Progenitor cell of endocrine pancreas (in vitro differentiated cells): ENCODE data around the gene PTPRH. TPM values are rescaled to one million over a fixed set of nuclear protein-coding genes. Genes with fewer than 3 reads are reported as not detected.
A peak's percentile ranks its signal among the peaks of the same experiment; 100 is the strongest.

Source experiments
- DNase-seq: peaks from one replicate; pipeline ENCODE4 v3.0.0; 2021; ENCODE audit warnings: low spot score; ENCODE audit not compliant: unreplicated experiment
- H3K27ac Mint-ChIP-seq: 2 replicates; pipeline ENCODE4 v1.8.0; 2021; ENCODE audit warnings: mild to moderate bottlenecking, moderate library complexity, mixed read lengths
- H3K27me3 Mint-ChIP-seq: 2 replicates; pipeline ENCODE4 v1.8.0; 2021; ENCODE audit warnings: mixed read lengths
- H3K36me3 Mint-ChIP-seq: 2 replicates; pipeline ENCODE4 v1.8.0; 2022; ENCODE audit warnings: mixed read lengths; ENCODE audit not compliant: insufficient read depth
- H3K4me1 Mint-ChIP-seq: 2 replicates; pipeline ENCODE4 v1.8.0; 2021; ENCODE audit warnings: low read depth, mixed read lengths
- H3K4me3 Mint-ChIP-seq: 2 replicates; pipeline ENCODE4 v1.8.0; 2021; ENCODE audit warnings: low read depth, mild to moderate bottlenecking, moderate library complexity, mixed read lengths
- H3K9me3 Mint-ChIP-seq: 2 replicates; pipeline ENCODE4 v1.8.0; 2021; ENCODE audit warnings: low read depth, mixed read lengths
- total RNA-seq: library from RNA; stranded (reverse); gene quantifications from 2 replicates; pipeline ENCODE4 v1.2.1, GENCODE V29; 2021
- TF ChIP-seq, protein P1 (sequence below): fragments of 200-600 bp; sonication (generic); IDR thresholded peaks from one replicate; pipeline ENCODE4 v1.5.0; 2021; ENCODE audit warnings: antibody characterized with exemption, mild to moderate bottlenecking; ENCODE audit not compliant: unreplicated experiment

PTPRH gene
- total RNA-seq, 1 donor from 2014 or later: 0.43 TPM

DNA sequence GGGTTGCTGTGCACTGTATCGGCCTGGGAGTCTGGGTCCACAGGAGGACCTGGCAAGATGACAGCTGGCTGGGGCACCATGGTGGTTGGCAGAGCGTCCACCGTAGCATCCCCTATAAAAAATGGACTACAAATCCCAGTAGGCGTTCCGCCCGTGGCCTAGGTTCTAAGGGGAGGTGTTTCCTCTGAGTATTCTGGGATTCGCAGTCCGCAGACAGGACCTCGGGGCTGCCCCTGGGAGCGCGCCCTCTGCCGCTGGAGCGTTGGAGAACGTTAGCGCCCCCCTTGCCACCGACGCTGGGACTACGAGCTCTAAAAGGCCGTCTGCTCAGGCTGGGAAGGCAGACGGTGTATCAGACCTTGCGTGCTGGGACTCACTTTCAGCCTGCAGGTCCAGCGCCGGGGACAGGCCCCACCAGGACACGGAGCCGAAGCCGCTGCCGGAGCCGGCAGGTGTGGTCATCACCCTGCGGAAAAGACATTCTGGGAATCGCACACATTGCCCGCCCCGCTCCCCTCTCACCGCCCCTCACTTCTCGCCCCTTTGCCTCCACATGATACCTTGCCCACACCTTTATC, 43.3 kb downstream of the PTPRH start:
- Mint-ChIP-seq H3K9me3 (no peaks in the 10 kb centered on the region), H3K4me3 (peak overlapping the region; percentile 96), H3K4me1 (peaks cover 3% of the 10 kb centered on the region), H3K36me3 (no peaks in the 10 kb centered on the region), H3K27ac (peak overlapping the region; percentile 99), H3K27me3 (peaks cover 28% of the 10 kb centered on the region)
- TF ChIP-seq, protein P1, sequence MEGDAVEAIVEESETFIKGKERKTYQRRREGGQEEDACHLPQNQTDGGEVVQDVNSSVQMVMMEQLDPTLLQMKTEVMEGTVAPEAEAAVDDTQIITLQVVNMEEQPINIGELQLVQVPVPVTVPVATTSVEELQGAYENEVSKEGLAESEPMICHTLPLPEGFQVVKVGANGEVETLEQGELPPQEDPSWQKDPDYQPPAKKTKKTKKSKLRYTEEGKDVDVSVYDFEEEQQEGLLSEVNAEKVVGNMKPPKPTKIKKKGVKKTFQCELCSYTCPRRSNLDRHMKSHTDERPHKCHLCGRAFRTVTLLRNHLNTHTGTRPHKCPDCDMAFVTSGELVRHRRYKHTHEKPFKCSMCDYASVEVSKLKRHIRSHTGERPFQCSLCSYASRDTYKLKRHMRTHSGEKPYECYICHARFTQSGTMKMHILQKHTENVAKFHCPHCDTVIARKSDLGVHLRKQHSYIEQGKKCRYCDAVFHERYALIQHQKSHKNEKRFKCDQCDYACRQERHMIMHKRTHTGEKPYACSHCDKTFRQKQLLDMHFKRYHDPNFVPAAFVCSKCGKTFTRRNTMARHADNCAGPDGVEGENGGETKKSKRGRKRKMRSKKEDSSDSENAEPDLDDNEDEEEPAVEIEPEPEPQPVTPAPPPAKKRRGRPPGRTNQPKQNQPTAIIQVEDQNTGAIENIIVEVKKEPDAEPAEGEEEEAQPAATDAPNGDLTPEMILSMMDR: peak; percentile 76
- peak; percentile 73 for DNase-seq

GRCh38 chr19:55161571-55162322, 47.6 kb downstream of the PTPRH start:
- Mint-ChIP-seq H3K27me3 (peaks cover 32% of the 10 kb centered on the region), H3K36me3 (no peaks in the 10 kb centered on the region), H3K9me3 (no peaks in the 10 kb centered on the region), H3K27ac (no peak overlapping the region), H3K4me1 (peaks cover 2% of the 10 kb centered on the region), H3K4me3 (no peak overlapping the region)
- TF ChIP-seq, protein P1: no peak
- no peak for DNase-seq

DNA sequence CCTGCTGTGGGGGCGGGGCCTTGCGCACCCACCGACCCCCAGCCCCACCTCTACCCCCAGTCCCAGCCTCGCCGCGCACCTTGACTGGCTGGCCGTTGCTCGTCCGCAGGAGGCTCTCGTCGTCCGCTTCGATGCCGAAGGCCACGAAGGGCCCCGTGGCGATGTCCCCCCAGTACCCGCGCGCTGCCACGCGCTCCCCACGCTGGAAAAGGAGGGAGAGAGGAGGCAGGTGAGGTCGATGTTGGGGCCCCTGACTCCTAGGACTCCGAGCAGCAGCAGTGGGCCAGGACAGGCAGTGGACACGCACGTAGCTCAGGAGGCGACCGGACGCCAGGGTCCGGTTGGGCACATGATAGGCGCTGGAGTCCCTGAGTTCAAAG, 48.3 kb downstream of the PTPRH start:
- Mint-ChIP-seq H3K27me3 (peaks cover 38% of the 10 kb centered on the region), H3K36me3 (no peaks in the 10 kb centered on the region), H3K27ac (no peak overlapping the region), H3K4me3 (no peak overlapping the region), H3K4me1 (peaks cover 2% of the 10 kb centered on the region), H3K9me3 (no peaks in the 10 kb centered on the region)
- DNase-seq: no peak
- TF ChIP-seq, protein P1: no peak

DNA sequence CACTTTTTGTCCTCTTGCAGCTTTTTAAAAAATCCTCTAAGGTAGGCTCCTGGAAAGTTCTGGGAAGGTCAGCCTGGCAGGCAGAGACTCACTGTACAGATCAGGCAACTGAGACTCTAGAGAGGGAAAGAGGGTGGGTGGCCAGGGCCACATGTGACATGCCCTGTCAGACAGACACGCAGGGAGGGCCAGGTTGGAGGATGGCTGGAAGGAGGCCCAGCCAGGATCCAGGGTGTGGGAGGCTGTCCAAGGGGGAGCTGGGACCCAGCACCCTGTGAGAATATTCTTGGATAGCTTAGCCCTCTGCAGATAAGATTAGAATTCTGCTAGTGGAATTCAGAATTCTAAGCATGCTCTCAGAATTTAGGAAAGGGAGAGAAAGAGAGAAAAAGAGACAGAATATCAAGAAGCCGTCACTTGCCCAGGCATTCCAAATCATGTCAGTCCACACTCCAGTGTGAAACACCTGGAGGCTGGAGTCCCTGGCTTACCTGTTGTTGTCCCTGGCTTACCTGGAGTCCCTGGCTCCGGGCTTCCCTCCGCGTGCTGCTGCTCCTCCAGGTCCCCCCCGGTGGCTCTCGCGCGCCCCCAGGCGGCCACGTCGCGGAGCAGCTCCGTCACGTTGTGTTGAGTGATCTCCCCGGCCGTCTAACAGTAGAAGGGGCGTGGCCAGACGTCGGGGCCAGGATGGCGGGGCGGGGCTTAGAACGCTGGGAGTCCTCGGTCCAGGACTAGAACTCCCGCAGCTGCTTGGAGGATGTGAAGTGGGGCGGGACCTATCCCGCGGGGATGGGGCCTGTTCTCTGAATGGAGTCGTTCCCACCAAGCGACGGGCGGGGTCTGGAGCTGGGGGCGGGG, 48.9 kb downstream of the PTPRH start:
- H3K4me1 Mint-ChIP-seq: peaks cover 2% of the 10 kb centered on the region
- H3K27ac Mint-ChIP-seq: no peak overlapping the region
- TF ChIP-seq, protein P1: peak; percentile 92
- peaks cover 38% of the 10 kb centered on the region for H3K27me3 Mint-ChIP-seq
- H3K4me3 Mint-ChIP-seq: no peak overlapping the region
- H3K9me3 Mint-ChIP-seq: no peaks in the 10 kb centered on the region
- H3K36me3 Mint-ChIP-seq: no peaks in the 10 kb centered on the region
- DNase-seq: peak; percentile 85
